Amniotic epithelial cell (primary cell): ENCODE results near the gene SP9.
A peak's percentile ranks its signal among the peaks of the same experiment; 100 is the strongest.

Source experiments
- DNase-seq: peaks from one replicate; pipeline ENCODE4 v3.0.0-alpha.2; 2010; ENCODE audit warnings: low read depth

SP9 gene

DNA sequence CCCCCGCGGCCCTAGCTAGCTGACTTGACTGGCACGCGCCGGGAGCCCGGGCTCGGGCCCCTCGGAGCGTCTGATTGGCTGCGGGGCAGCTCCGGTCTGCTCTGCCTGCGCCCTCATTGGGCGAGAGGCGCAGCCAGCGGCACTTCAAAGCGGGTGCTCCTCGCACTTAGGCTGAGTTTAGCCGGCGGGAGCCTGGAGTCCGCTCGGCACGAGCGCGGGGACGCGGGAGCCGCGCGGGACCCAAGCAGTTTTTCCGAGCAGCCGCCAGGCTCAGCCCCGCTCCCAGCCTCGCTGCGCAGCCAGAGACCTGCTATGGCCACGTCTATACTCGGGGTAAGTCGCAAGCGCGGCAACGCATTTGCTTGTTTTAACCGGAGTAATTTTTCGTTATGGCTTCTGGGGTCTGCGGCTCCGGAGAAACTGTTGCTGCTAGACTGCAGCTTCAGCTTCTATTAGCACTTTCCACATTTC, at the start of gene SP9:
Gene SP9 (plus strand): TSS at position 174 of the 471 bp plus-strand sequence. CDS start 139 bp downstream, at position 313.
- DNase-seq, result no peak

DNA sequence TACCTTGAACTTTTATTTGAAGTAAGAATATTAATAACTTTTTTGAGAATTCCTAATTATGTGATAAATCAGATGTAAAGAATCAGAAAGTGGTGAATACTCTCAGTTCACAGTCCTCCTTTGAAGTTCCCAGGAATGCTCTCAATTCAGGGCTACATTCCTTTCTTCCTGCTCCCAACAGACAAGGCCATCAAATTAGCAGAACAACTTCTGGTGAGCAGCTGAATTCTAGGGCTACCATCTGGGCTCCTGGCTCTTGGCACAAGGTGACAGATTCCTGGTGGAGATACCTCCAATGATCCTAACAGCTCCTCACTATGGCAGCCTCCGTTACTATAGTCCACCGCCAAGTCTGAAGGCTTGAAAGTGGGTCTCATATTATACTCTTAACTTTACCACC, 48.6 kb upstream of the SP9 start:
- DNase-seq, result no peak

DNA sequence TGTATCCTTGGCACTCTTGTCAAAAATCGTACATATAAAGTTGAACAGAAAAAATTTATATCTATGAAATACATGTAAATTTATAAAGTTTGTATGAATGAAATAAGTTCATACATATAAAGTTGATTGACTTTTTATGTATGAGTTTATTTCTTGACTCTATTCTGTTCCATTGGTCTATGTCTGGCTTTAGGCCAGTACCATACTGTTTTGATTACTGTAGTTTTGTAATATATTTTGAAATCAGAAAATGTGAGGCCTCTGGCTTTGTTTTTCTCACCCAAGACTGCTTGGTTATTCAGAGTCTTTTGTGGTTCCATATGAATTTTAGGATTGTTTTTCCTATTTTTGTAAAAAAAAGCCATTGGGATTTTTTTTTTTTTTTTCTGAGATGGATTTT, 41.8 kb upstream of the SP9 start:
- no peak for DNase-seq

- DNase-seq, result peak; percentile 59
Measured at GRCh38 chr2:174300114-174300513, 34.6 kb upstream of the SP9 start.

DNA sequence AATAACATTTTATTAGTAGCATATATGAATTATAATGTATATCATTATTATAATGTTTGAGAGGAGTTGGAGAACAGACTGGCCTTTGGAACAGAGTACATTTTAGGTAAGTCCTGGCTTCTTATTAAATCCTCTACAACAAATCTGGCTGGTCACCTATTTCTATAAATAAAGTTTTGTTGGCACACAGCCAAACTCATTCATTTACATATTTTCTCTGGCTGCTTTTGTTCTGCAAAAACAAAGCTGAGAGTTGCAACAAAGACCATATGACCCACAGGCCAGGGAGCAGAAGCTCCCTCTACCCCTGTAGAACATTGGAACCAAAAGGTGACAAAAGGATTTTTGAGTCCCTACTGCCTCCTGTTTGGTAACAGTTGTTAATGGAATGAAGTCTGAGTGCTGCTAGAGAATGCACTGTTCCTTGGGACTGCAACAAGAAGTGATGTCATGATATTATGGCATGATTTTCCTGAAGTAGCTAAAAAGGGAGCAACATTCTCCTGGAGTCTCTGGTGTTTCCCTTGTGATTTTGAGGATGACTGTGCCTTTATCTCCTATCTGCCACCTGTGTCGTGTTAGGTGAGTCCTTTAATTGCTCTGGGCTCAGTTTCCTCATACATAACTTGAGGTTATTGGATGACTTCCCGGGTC, 22.0 kb upstream of the SP9 start:
- no peak for DNase-seq

DNA sequence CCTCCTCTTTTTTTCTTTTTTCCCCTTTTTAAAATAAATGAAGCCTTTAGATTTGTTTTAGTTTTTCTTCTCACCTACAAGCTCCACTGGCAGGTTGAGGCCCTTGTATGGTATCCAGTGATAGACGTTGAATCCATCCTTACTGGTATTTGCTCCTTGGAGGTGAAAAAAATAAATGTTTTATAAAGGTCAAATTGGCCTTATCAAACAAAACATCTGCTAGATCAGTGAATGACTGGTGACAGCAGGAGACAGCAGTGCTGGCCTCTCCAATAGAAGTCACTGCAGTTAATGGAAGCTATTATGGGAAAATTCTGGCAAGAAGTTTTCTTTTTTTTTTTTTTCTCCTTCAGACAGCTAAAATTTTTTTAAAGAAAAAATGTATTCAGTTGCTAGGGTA, 12.6 kb upstream of the SP9 start:
- DNase-seq, result no peak

GRCh38 chr2:174322746-174323145, 12.0 kb upstream of the SP9 start:
- DNase-seq, result no peak

GRCh38 chr2:174324530-174324929, 10.2 kb upstream of the SP9 start:
- no peak for DNase-seq

DNA sequence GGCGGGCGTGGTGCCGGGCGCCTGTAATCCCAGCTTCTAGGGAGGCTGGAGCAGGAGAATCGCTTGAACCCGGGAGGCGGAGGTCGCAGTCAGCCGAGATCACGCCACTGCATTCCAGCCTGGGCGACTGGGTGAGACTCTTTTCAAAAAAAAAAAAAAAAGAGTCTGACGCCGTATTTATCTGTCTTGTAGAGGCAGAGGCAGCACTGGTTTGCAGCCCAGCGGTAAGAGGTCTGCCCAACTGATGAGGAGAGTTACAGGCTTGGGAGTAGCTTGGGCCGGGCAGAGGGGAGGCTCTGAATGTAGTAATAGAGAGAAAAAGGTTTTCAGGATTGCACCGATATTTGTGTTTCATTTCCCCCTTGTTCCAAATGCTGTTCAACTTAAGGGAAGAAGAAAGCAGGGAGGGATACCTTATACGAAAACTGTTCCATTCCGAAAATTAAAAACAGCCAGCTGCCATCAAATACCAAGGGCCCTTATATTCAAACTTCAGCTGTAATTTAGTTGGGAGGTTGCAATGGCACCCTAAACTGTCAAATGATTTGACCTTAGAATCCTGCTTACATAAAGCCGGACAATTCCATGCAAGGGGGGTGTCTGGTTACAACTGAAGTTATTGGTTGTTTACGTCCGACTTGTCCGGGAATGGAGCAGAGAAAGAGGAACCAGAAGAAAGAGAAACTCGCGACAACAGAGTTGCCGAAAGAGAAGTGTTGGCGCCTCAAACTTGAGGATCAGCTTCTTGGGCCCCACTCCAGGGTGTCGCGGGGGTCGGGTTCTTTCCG, 9.2 kb upstream of the SP9 start:
- DNase-seq, result no peak

GRCh38 chr2:174326161-174327020, 8.4 kb upstream of the SP9 start:
- no peak for DNase-seq

DNA sequence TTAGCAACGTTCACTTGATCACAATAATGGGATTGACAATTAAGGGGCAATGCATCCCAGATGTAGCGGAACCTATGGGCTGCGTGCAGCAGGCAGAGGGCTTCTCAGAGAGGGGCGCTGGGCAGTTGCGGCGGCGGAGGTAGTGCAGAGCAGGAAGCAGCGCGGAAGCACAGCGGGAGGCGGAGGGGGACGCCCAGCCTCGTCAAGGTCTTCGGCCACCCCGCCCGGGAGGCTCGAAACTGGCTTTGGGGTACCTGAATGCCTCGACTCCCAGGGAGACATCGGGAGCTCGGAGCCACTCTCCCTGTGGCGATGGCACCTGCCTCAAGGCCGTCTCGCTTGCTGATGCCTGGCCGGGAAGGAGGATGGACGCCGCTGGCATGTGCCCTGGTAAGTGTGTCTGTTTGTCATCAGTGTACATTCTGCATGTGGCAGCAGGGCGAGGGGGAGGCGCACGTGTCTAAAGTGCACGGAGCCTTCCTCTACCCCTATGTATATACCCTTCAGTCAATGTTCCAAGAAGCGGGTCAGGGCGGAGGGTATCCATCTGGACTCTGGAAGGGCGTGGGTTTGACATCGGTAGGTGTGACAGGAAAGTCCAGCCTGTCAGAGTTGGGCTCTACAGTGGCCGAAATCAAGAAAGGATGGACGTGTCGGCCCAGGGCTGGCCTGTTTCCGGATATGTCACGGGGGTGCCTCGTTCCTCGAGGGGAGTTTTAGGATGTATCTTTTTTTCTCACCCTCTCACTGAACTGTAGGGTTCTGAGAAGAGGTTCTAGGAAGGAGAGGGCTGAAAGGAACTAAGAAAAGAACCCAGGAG, 7.5 kb upstream of the SP9 start:
- DNase-seq, result no peak

DNA sequence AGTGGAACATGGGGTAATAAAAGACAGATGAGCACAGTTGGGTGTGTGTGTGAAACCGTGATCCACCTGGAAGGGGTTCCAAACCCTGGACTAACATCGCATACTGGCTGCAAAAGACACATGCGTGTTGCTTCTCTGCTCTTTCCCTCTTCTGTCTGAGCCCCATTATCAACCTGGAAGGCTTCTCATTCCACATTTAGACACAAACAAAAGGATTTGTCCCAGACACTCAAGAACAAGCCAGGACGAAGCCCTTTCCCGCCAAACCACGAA, 7.0 kb upstream of the SP9 start:
- no peak for DNase-seq

DNA sequence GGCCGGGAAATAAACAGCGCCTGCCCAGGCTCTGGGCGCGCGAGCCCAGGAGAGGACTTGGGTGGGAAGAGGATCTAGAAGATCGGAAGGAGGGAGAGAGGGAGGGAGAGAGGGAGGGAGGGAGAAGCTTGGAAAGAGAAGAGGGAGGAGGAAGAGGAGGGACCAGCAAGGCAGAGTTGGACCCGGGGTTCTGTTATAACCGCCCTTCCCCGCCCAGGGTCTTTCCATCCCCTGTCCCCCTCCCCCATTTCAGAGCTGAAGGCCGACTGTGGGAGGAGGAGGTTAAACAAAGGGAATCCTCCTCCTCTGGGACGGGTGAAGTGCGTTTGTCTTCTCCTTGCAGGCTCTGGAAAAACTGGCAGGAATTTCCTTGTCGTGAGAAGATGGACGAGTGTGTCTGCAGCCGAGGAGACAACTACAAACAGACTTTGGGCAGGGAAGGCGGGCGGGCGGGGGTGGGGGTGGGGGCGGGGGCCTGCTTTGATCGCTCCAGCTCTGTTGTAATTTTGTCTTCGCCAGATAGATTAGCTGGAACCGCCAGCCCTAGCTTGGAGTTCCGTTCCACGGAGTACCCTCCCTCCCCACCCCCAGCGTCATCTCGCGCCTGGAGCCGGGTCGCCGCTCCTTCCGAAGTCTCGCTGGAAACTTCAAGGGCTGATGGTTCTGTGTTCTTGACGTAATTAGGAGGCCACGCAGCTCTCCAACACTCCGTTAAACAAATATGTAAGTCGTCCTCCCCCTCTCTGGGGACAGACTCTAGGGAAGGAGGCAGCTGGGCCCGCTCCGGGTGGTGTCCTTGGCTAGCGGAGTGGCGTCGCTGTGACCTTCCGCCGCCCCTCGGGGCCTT, 6.4 kb upstream of the SP9 start:
- DNase-seq, result no peak

DNA sequence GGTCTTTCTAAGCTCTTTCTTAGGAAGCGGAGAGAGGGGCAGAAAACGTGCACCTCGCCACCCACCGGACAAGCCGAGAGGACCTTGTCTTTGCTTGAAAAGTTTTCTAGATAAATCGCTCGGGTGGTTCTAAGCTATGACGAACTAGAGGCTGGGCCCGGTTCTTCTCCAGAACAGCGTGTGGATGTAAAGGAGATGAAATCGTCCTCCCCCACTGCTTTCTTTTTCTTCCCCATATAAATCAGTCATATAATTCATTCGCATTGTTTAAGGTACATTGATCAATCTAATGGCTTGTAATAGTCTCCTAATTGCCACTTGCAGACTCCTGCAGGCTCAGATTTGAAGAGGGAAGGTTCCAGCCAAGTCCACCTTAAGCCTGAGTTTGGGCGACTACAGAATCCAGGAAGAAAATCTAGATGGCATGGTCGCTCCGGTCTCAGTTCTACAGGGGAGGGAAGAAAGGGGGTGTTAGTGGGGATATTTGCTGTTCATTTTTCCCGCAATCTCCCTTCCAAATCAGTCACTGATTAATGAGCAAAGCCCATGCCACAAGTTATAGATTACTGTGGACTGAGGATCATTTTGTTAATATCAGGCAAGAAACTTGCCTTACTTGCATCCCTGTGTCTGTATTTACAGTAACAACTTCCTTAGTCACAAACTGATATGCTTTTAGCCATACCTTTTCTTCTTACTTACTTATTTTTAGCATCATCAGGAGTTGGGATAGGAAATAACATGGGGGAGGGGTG, 5.6 kb upstream of the SP9 start:
- DNase-seq, result no peak

GRCh38 chr2:174330945-174331594, 3.7 kb upstream of the SP9 start:
- DNase-seq, result no peak

DNA sequence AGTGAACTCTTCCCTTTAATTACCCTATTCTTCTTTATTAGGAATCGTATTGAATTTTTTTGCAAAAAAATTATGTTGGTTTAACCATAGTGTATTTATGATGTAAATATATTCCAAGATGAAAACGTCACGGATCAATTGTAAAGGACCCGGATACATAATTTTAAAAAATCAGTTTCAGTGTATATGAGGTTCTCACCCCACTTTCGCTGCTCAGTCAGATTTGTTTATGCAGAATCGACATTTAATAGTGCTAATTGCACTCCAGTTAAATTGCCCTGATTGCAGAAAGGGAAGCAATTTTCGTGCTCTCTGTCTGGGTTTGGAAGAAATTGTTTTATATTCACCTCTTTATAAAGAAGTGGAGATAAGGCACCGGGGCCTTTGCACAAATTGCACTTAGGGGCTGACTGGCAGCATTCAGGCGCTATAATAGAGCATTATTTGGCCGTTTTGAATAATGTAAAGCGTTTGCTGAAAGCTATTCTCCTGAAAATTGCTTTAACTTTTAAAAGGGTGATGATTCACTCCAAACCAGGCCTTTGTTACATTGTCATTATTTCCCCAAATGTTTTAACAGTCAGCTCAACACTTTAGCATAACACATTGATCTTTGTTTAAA, 3.0 kb upstream of the SP9 start:
- no peak for DNase-seq

- DNase-seq, result no peak
Measured at GRCh38 chr2:174332217-174332963, 2.4 kb upstream of the SP9 start.

GRCh38 chr2:174333017-174333371, 1.8 kb upstream of the SP9 start:
- DNase-seq, result no peak
